Esophagus muscularis mucosa (tissue), 4 donors: ENCODE data around the gene TTC17.

Experiments used
- CTCF ChIP-seq, 3 experiments: fragments of 200-600 bp in 2 of 3; fragments of 450-650 bp in 1 of 3; sonication (generic) in 2 of 3; IDR thresholded peaks; one replicate each; pipeline ENCODE4 v1.5.1; 2017 to 2019; ENCODE audit warnings: antibody characterized with exemption in 3 of 3, mild to moderate bottlenecking in 2 of 3, moderate library complexity in 1 of 3
- EP300 ChIP-seq: sonication (generic); formaldehyde crosslinking; IDR thresholded peaks from one replicate; pipeline ENCODE4 v1.6.1; 2017; ENCODE audit warnings: antibody characterized with exemption
- POLR2A ChIP-seq: fragments of 450-650 bp; IDR thresholded peaks from one replicate; pipeline ENCODE4 v1.6.1; 2017; ENCODE audit warnings: antibody characterized with exemption, moderate library complexity, mild to moderate bottlenecking, low read depth
- POLR2AphosphoS5 ChIP-seq, 2 donors: sonication (generic); formaldehyde crosslinking; IDR thresholded peaks; one replicate each; pipeline ENCODE4 v1.6.1; 2017; ENCODE audit warnings: antibody characterized with exemption in 2 of 2

- TF ChIP-seq CTCF (IDR thresholded peaks at IDR 0.05) (no peak), POLR2A (no peak), EP300 (no peak), POLR2AphosphoS5 (IDR thresholded peaks at IDR 0.05) (no peak)
Observed at GRCh38 chr11:43315966-43316365, 42.8 kb upstream of the TTC17 start.
